Endothelial cell of umbilical vein (primary cell): Measurements from ENCODE around the gene MBD5. TPM values are rescaled to one million over a fixed set of nuclear protein-coding genes. Genes with fewer than 3 reads are reported as not detected.

Source experiments
- BruUV-seq: library from RNA; stranded (reverse); fragments of 400-500 nt; replicated peaks from 2 replicates; lab custom pipeline; 2021; lab: Mats Ljungman, UMichigan
- CTCF ChIA-PET: fragments of 300-600, 350-600 bp; sonication (Branson Sonifier 250); formaldehyde crosslinking; loops from one replicate; lab custom pipeline; 2021; ENCODE audit warnings: antibody characterized with exemption, inconsistent platforms; lab: Charles Lee
- POLR2A ChIA-PET: fragments of 300-600, 350-600 bp; sonication (Branson Sonifier 250); formaldehyde crosslinking; loops from one replicate; lab custom pipeline; 2021; ENCODE audit warnings: antibody characterized with exemption, inconsistent platforms; lab: Charles Lee
- DNase-seq: peaks from one replicate; pipeline ENCODE4 v3.0.0-alpha.2; 2011; ENCODE audit warnings: low read depth, low spot score
- FAIRE-seq: peaks from 2 replicates; lab custom pipeline; 2011; peaks lifted over from hg19 to GRCh38; lab: Jason Lieb, UNC
- H2AFZ ChIP-seq: 2 replicates; pipeline ENCODE4 v1.6.0; 2012; ENCODE audit warnings: low read depth, low read length, control low read depth, inconsistent platforms
- H3K27ac ChIP-seq: 2 replicates; pipeline ENCODE4 v1.5.1; 2011; ENCODE audit warnings: low read depth, mild to moderate bottlenecking, control low read depth, low read length, moderate library complexity; ENCODE audit not compliant: insufficient read depth
- H3K27me3 ChIP-seq, 2 experiments: 2 replicates each; pipeline versions ENCODE4 v1.6.0 to v1.6.1; 2011; ENCODE audit warnings: low read length in 2 of 2, mixed read lengths in 1 of 2; ENCODE audit not compliant: control insufficient read depth in 2 of 2, insufficient read depth in 2 of 2
- H3K36me3 ChIP-seq, 2 experiments: 2 replicates in 1 of 2; 3 replicates in 1 of 2; pipeline ENCODE4 v1.5.1; 2011; ENCODE audit warnings: low read length in 2 of 2, mild to moderate bottlenecking in 1 of 2, moderate library complexity in 1 of 2; ENCODE audit not compliant: control insufficient read depth in 2 of 2, insufficient read depth in 2 of 2; ENCODE audit errors: extremely low read depth in 1 of 2
- H3K4me1 ChIP-seq: 3 replicates; pipeline ENCODE4 v1.5.1; 2011; ENCODE audit warnings: mild to moderate bottlenecking, low read length; ENCODE audit not compliant: control insufficient read depth, insufficient read depth; ENCODE audit errors: extremely low read depth
- H3K4me2 ChIP-seq: 2 replicates; pipeline ENCODE4 v1.6.1; 2011; ENCODE audit warnings: low read length, control low read depth, mixed read lengths; ENCODE audit not compliant: insufficient read depth
- H3K4me3 ChIP-seq, 3 experiments: fragments of 200-600 bp in 1 of 3; sonication (generic), shearing (Covaris generic) in 1 of 3; replicated peaks in 1 of 3; 2 replicates each; pipeline ENCODE4 v1.5.1; 2011 to 2016; ENCODE audit warnings: control low read depth in 3 of 3, low read length in 3 of 3, mild to moderate bottlenecking in 2 of 3, inconsistent platforms in 1 of 3, low read depth in 1 of 3, moderate library complexity in 1 of 3; ENCODE audit not compliant: insufficient read depth in 1 of 3
- H3K79me2 ChIP-seq: 2 replicates; pipeline ENCODE4 v1.6.0; 2012; ENCODE audit warnings: low read length, inconsistent platforms; ENCODE audit not compliant: control insufficient read depth, insufficient read depth
- H3K9ac ChIP-seq: replicated peaks from 2 replicates; pipeline ENCODE3; 2011; ENCODE audit warnings: low read length, control low read depth; ENCODE audit not compliant: insufficient read depth; ENCODE audit errors: extremely low read depth
- H3K9me1 ChIP-seq: replicated peaks from 3 replicates; pipeline ENCODE4 v1.6.0; 2011; ENCODE audit warnings: mild to moderate bottlenecking, low read length; ENCODE audit not compliant: control insufficient read depth, insufficient read depth; ENCODE audit errors: extremely low read depth
- H3K9me3 ChIP-seq: replicated peaks from 2 replicates; pipeline ENCODE4 v1.5.1; 2012; ENCODE audit warnings: low read length, inconsistent platforms; ENCODE audit not compliant: control insufficient read depth, insufficient read depth
- H4K20me1 ChIP-seq: replicated peaks from 2 replicates; pipeline ENCODE3; 2011; ENCODE audit warnings: mild to moderate bottlenecking, low read length; ENCODE audit not compliant: control insufficient read depth, insufficient read depth; ENCODE audit errors: extremely low read depth
- EZH2 ChIP-seq: IDR thresholded peaks from 2 replicates; pipeline ENCODE4 v1.6.1; 2012; ENCODE audit warnings: borderline replicate concordance, low read depth, mild to moderate bottlenecking, moderate library complexity, low read length, inconsistent platforms; ENCODE audit not compliant: severe bottlenecking
- FOS ChIP-seq: IDR thresholded peaks from 2 replicates; pipeline ENCODE4 v1.6.1; 2011; ENCODE audit warnings: mild to moderate bottlenecking, low read length, moderate library complexity, borderline replicate concordance; ENCODE audit not compliant: insufficient read depth
- GATA2 ChIP-seq: IDR thresholded peaks from 2 replicates; pipeline ENCODE4 v1.7.0; 2011; ENCODE audit warnings: low read depth, mild to moderate bottlenecking, moderate library complexity, mixed read lengths, low read length; ENCODE audit not compliant: insufficient read length, insufficient read depth
- JUN ChIP-seq: IDR thresholded peaks from 2 replicates; pipeline ENCODE4 v1.6.1; 2011; ENCODE audit warnings: borderline replicate concordance, low read depth; ENCODE audit not compliant: insufficient read length, insufficient read depth
- MAX ChIP-seq: IDR thresholded peaks from 2 replicates; pipeline ENCODE4 v1.6.1; 2011; ENCODE audit not compliant: insufficient read depth, insufficient read length
- MYC ChIP-seq: IDR thresholded peaks from one replicate; pipeline ENCODE4 v1.6.1; 2011; ENCODE audit warnings: mild to moderate bottlenecking, low read depth, low read length
- POLR2A ChIP-seq: IDR thresholded peaks from 2 replicates; pipeline ENCODE4 v1.6.1; 2012; ENCODE audit warnings: low read depth, mild to moderate bottlenecking, control low read depth, low read length
- POLR2AphosphoS5 ChIP-seq: IDR thresholded peaks from 2 replicates; pipeline ENCODE4 v1.6.1; 2012; ENCODE audit warnings: low read depth, mild to moderate bottlenecking, control low read depth, low read length, moderate library complexity; ENCODE audit not compliant: insufficient read depth
- dilution Hi-C: fragments of 300-500 bp; cut with MboI; formaldehyde crosslinking; loops from one replicate; pipeline ENCODE4 v1.15.0; 2019; ENCODE audit warnings: low sequenced_read_pairs; ENCODE audit not compliant: extremely low pct_ligation_motif_present
- intact Hi-C: fragments of 100-400 bp; cut with micrococcal nuclease; formaldehyde crosslinking; loops from one replicate; pipeline ENCODE4 v1.10.0; 2022
- polyA plus RNA-seq, 4 experiments: library from polyadenylated mRNA; depleted of rRNA in 3 of 4; stranded (reverse) in 3 of 4; unstranded in 1 of 4; fragments of >200 nt; gene quantifications; 2 replicates each; pipeline versions ENCODE4 v1.2.1 to v1.2.3, GENCODE V29; 2011 to 2012; ENCODE audit warnings: missing spikeins in 1 of 4
- total RNA-seq: library from RNA; stranded (reverse); gene quantifications from 2 replicates; pipeline ENCODE4 v1.2.3, GENCODE V29; 2021
- TF ChIP-seq, protein P1 (sequence below), 2 donors: IDR thresholded peaks; 1 replicate in 1 of 2; 2 replicates in 1 of 2; pipeline ENCODE4 v1.5.1; 2011; ENCODE audit warnings: low read length in 2 of 2, mild to moderate bottlenecking in 2 of 2, moderate library complexity in 2 of 2, control low read depth in 1 of 2, inconsistent platforms in 1 of 2, low read depth in 1 of 2; ENCODE audit not compliant: insufficient read depth in 1 of 2; ENCODE audit errors: extremely low read depth in 1 of 2

The MBD5 gene
- total and polyA plus RNA-seq, 2 donors (not counting 3 experiments of a cell fraction or from before 2014, with no cell fraction given) = 11.3 to 37.0 TPM

GRCh38 chr2:148561389-148561788, 540.5 kb downstream of the MBD5 start:
- H3K27me3 ChIP-seq = peaks cover 0 to 3% of the 10 kb centered on the region in 2 experiments
- no peak overlapping the region for H3K4me2 ChIP-seq
- TF ChIP-seq POLR2AphosphoS5 (no peak), POLR2A (no peak), FOS (no peak), MYC (no peak), MAX (no peak), JUN (no peak), GATA2 (no peak), EZH2 (no peak)
- TF ChIP-seq, protein P1, sequence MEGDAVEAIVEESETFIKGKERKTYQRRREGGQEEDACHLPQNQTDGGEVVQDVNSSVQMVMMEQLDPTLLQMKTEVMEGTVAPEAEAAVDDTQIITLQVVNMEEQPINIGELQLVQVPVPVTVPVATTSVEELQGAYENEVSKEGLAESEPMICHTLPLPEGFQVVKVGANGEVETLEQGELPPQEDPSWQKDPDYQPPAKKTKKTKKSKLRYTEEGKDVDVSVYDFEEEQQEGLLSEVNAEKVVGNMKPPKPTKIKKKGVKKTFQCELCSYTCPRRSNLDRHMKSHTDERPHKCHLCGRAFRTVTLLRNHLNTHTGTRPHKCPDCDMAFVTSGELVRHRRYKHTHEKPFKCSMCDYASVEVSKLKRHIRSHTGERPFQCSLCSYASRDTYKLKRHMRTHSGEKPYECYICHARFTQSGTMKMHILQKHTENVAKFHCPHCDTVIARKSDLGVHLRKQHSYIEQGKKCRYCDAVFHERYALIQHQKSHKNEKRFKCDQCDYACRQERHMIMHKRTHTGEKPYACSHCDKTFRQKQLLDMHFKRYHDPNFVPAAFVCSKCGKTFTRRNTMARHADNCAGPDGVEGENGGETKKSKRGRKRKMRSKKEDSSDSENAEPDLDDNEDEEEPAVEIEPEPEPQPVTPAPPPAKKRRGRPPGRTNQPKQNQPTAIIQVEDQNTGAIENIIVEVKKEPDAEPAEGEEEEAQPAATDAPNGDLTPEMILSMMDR (IDR thresholded peaks at IDR 0.05; ENCODE audit: extremely low read depth in 1 of 2, insufficient read depth in 1 of 2, low read depth in 1 of 2, low read length in 2 of 2) = no peak
- H2AFZ ChIP-seq = no peak overlapping the region
- BruUV-seq = no TSS peak
- no peaks in the 10 kb centered on the region for H3K9me3 ChIP-seq
- no peak overlapping the region for H3K9ac ChIP-seq
- no peak overlapping the region for H3K4me3 ChIP-seq
- POLR2A ChIA-PET = no interaction called here
- no peaks in the 10 kb centered on the region for H4K20me1 ChIP-seq
- H3K27ac ChIP-seq = no peak overlapping the region
- dilution Hi-C loops = no loop called here
- intact Hi-C loops = no loop called here
- DNase-seq (no peak), FAIRE-seq (no peak)
- no peaks in the 10 kb centered on the region for H3K79me2 ChIP-seq
- no peaks in the 10 kb centered on the region for H3K4me1 ChIP-seq
- CTCF ChIA-PET = interaction anchor here (0.6 to 1.8 kb wide), 5 partner anchors 10 to 571 kb away, joined by 3 to 6 read pairs (median 3); no protein-coding TSS in a partner anchor
- H3K36me3 ChIP-seq = no peaks in the 10 kb centered on the region
- H3K9me1 ChIP-seq = no peaks in the 10 kb centered on the region
